Measurements from ENCODE around the gene RHOB.
A peak's percentile ranks its signal among the peaks of the same experiment; 100 is the strongest.

The RHOB gene

GRCh38 chr2:20438334-20439192 lies 8.3 kb upstream of the RHOB start:
- DNase-seq: peak; percentile 85

GRCh38 chr2:20439193-20439475 lies 7.7 kb upstream of the RHOB start:
- DNase-seq: peak; percentile 61

DNA sequence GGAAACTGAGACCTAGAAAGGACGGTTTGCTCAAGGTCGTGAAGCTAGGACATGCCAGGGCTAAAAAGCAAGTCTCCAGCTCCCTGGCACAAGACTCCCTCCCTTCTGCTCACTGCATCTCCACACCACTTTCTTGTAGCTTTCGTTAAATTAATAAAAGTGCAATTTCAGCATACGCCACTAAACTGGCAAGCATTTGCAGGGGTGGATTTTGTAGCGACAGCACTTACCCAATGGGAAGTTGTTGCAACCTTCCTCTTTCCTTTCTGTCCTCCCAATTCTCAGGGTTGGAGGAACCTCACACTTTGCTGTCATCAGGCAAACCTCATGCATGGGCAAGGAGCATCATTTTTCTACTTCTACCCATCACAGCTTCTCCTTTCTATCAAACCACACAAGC lies 7.4 kb upstream of the RHOB start:
- no peak for DNase-seq

- DNase-seq: no peak
Observed at GRCh38 chr2:20440001-20440560, 6.8 kb upstream of the RHOB start.

GRCh38 chr2:20443276-20443920 lies 3.5 kb upstream of the RHOB start:
- peak; percentile 55 for DNase-seq

DNA sequence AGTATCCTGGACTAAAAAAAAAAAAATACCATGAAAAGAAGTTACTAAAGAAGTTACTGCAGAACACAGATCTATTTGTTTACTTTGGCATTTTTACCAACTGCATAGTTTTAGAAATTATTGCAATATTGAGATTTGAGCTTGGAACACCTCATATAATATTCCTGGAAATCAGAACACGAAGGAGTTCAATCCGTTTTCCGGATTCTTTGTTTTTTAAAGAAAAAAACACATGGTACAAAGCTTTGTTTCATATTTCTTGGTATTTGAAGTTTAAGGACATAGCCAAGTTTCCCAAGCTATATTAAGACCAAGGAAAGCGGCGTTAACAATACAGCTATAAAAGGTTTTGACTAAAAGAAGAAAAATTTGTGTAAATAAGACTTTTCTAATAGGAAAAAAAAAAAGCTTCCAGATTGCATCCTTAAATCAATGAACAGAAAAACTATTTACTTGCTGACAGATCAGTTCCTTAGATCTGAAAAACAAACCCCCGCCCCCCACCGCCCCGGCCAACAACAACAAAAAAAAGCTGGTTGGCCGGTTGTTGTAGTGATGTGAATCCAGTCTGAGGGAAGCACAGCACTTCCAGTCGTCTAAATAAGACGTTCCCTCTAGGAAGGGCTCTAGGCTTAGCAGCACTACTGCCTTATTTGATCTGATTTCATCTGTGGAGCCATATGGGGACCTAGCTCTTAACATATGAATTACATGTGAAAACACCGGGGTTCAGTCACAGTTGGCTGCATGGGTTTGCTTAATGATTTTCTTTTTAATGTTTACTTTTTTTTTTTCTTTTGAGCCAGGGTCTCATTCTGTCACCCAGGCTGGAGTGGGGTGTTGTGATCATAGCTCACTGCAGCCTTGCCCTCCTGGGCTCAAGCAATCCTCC lies 2.5 kb upstream of the RHOB start:
- peak; percentile 58 for DNase-seq

DNA sequence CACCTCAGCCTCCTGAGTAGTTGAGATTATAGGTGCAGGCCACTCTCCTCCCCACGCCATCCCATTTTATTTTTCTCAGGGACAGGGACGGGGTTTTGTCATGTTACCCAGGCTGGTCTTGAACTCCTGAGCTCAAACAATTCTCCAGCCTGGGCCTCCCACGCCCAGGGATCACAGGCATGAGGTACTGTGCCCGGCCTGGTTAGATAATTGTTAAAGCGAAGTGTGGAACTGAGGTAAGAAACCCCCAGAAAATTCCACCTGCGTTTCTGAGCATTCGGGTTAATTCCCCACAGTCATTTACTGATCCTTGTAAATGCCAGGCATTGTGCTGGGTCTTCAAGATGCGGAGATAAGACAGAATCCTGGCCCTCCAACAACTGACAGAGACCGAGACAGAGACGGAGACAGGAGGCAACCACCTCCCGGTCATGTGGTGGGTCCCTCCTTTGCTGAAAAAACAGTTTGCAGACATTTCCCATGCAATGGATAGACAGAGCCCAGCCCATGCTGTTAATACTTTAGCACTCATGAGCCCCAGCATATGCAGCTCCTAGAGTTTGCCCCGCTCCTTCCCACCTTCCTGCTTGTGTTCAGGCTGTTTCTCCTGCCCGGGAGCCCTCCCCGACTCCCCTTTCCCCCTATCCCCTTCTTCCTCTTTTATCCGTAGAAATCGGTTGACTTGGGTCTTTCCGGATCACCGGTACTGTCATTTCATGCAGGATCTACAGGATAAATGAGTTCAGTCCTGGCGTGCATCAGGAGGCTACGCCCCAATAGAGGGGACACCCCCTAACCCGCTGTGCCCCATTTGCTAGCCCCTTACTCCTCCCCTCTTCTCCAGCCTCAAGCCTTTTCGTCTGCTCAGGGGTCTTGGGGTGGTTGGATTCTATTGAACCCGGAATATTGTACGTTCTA lies 1.6 kb upstream of the RHOB start:
- DNase-seq: no peak

GRCh38 chr2:20446255-20446916 lies 488 bp upstream of the RHOB start:
- DNase-seq: no peak

- peak; percentile 43 for DNase-seq
Observed at GRCh38 chr2:20447437-20448245, 767 bp downstream of the RHOB start.

DNA sequence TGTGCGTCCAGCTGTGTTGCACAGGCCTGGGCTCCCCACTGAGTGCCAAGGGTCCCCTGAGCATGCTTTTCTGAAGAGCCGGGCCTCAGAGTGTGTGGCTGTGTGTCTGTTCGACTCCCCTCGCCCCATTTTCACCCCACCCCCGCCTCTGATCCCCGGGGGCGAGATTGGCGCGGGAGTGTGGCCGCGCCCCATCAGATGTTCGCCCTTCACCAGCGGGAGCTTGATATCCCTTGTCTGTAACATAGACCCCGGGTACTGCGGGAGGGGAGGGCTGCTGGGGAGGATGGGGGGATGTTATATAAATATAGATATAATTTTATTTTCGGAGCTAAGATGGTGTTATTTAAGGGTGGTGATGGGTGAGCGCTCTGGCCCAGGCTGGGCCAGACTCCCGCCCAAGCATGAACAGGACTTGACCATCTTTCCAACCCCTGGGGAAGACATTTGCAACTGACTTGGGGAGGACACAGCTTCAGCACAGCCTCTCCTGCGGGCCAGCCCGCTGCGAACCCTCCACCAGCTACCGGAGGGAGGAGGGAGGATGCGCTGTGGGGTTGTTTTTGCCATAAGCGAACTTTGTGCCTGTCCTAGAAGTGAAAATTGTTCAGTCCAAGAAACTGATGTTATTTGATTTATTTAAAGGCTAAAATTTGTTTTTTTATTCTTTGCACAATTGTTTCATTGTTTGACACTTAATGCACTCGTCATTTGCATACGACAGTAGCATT lies 1.5 kb downstream of the RHOB start:
- peak; percentile 36 for DNase-seq

DNA sequence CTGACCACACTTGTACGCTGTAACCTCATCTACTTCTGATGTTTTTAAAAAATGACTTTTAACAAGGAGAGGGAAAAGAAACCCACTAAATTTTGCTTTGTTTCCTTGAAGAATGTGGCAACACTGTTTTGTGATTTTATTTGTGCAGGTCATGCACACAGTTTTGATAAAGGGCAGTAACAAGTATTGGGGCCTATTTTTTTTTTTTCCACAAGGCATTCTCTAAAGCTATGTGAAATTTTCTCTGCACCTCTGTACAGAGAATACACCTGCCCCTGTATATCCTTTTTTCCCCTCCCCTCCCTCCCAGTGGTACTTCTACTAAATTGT lies 2.1 kb downstream of the RHOB start:
- no peak for DNase-seq

DNA sequence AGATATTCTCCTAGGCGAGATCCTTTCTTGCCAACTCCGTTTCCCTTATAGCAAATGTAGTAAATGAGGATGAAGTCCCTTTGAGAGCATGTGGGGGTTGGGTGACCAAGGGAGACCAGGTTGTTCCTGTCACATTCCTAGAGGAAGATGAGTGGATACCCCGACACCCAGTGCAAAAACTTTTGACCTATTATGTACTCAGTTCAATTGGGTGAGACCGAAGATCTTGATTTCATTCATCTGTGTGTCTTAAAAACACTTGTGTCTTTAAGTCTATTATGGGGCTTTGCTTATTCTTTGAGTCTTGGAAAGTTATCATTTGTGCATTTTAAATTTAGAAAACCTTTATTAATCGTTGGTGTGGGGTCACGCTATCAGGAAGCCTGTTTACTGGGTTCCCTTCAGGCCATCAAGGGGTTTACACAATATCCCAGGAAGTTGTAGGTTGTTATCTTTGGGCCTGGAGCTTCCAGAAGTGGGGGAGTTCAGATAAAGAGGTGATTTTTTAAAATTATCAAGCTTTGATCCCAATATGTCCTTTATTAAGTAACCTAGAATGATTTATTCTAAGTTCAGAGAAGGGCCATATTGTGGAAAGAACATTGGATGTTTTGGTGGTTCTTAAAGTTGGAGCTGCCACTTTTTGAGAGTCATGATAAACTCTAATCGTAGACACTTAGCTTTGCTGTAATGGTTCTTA lies 2.8 kb downstream of the RHOB start:
- peak; percentile 43 for DNase-seq

GRCh38 chr2:20450201-20450999 lies 3.5 kb downstream of the RHOB start:
- peak; percentile 81 for DNase-seq

GRCh38 chr2:20451000-20451290 lies 4.1 kb downstream of the RHOB start:
- no peak for DNase-seq

- DNase-seq: peak; percentile 64
Observed at GRCh38 chr2:20451341-20451740, 4.5 kb downstream of the RHOB start.

GRCh38 chr2:20451761-20452499 lies 5.1 kb downstream of the RHOB start:
- no peak for DNase-seq

DNA sequence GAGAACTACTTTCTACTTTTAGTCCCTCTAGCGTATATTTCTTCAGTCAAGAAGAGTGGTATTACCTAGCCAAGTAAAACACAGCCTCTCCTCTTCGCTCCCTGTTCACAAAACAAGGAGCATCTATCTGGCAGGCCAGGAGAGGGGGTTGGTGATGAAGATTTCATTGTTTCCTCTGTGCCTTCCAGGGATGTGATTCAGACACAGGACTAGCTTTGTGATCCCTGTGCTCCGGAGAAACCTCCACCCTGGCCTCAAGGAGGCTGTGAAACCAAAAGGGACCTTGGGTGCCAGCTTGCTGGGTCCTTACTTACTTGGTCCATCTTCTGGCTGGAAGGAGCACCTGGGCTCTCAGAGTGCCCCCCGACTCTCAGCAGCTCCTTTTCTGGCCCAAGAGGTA lies 5.7 kb downstream of the RHOB start:
- DNase-seq: peak; percentile 42

DNA sequence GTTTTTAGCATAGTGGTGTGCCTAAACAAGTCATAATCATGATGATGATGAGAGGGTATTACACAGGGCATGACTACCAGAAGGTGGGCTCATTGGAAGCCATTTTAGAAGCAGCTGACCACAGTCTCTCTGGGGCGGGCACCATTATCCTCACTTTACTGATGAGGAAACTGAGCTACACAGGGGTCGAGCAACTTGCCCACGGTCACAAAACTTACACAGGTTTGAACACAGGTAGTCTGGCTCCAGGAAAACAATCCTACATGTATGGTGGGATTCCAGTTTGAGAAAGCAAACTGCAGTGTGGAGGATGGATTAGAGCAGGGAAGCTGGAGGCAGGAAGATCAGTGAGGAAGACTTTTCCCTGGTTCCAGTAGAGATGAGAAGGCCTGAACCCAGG lies 6.2 kb downstream of the RHOB start:
- no peak for DNase-seq
